ENCODE results near the gene TRNP1. TPM values are rescaled to one million over a fixed set of nuclear protein-coding genes. Genes with fewer than 3 reads are reported as not detected.

TRNP1 gene
- polyA plus RNA-seq, 3 donors, result 0.55 to 2.8 (median 0.92) TPM

DNA sequence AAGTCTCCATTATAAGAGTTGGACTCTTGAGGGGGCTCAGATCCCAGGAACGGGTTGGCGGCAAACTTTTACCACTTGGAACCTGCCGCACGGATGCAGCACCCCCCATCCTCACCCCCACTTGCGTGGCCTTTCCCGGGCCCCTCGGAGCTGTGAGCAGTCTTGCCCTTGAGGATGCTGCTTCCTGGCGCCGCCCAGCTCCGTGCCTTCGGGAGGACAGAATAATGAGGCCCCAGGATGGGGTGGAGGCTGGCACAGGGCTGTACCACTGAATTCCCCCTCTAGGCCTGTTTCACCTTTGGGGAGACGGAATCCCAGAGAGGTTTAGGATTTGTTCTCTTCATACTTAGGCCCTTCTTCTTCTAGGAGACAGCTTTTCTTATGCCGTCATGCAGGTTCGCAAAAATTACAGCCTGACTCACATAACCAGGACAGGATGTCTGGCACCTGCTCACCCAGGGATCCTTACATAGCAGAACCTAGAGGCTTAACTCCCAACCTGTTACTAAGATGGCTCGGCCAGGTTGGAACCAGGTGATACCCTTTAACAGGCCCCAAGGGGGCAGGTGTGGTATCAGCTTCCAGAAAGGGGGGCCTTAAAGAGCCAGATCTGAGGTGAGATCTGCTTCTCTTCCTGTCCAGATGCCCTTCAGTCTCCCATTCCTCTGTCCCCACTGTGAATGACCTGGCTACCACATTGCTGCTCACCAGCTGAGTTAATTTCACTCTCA is 1.5 kb downstream of the TRNP1 start:
- Histone ChIP-seq H3K4me3 (replicated peaks in 1 of 3; ENCODE audit: low read depth in 2 of 3, low read length in 3 of 3) (peak overlapping the region in 2 of 3 experiments; percentile 15 to 65), H3K27ac (ENCODE audit: low read depth in 1 of 2, low read length in 2 of 2) (no peak overlapping the region), H3K9ac (ENCODE audit: insufficient read depth, low read length, poor library complexity, severe bottlenecking) (no peak overlapping the region), H3K4me2 (replicated peaks; ENCODE audit: extremely low read depth, low read length, poor library complexity, severe bottlenecking) (peak overlapping the region; percentile 90), H3K9me3 (replicated peaks in 1 of 2; ENCODE audit: control insufficient read depth in 1 of 2, insufficient read depth in 1 of 2, low read length in 2 of 2) (peaks cover 0 to 3% of the 10 kb centered on the region in 2 donors), H3K27me3 (ENCODE audit: control insufficient read depth in 2 of 2, insufficient read depth in 2 of 2, low read length in 2 of 2) (peaks cover 28 to 56% of the 10 kb centered on the region in 2 donors), H3K79me2 (ENCODE audit: insufficient read depth, low read length) (no peaks in the 10 kb centered on the region), H3K36me3 (replicated peaks in 1 of 2; ENCODE audit: control insufficient read depth in 1 of 2, insufficient read depth in 2 of 2, low read length in 2 of 2) (no peaks in the 10 kb centered on the region), H3K4me1 (ENCODE audit: control insufficient read depth in 1 of 2, insufficient read depth in 2 of 2, low read length in 2 of 2) (peaks cover 39 to 60% of the 10 kb centered on the region in 2 donors), H2AFZ (ENCODE audit: insufficient read depth, low read depth, low read length, poor library complexity, severe bottlenecking) (peak overlapping the region; percentile 63), H4K20me1 (ENCODE audit: insufficient read depth, low read length) (no peaks in the 10 kb centered on the region)
- Mint-ChIP-seq H3K4me3 (peak overlapping the region; percentile 83 to 91), H3K9me3 (peaks cover 0 to 17% (median 6%) of the 10 kb centered on the region in 7 donors), H3K27me3 (ENCODE audit: low read depth in 3 of 3) (peaks cover 57 to 70% (median 63%) of the 10 kb centered on the region in 3 donors), H3K36me3 (peaks cover 12 to 18% of the 10 kb centered on the region in 2 donors), H3K4me1 (peaks cover 48% of the 10 kb centered on the region), H3K27ac (peak overlapping the region in 3 of 7 donors; percentile 53 to 76 (median 71))
- TF ChIP-seq, protein P1, sequence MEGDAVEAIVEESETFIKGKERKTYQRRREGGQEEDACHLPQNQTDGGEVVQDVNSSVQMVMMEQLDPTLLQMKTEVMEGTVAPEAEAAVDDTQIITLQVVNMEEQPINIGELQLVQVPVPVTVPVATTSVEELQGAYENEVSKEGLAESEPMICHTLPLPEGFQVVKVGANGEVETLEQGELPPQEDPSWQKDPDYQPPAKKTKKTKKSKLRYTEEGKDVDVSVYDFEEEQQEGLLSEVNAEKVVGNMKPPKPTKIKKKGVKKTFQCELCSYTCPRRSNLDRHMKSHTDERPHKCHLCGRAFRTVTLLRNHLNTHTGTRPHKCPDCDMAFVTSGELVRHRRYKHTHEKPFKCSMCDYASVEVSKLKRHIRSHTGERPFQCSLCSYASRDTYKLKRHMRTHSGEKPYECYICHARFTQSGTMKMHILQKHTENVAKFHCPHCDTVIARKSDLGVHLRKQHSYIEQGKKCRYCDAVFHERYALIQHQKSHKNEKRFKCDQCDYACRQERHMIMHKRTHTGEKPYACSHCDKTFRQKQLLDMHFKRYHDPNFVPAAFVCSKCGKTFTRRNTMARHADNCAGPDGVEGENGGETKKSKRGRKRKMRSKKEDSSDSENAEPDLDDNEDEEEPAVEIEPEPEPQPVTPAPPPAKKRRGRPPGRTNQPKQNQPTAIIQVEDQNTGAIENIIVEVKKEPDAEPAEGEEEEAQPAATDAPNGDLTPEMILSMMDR (IDR thresholded peaks at IDR 0.05), result no peak
- 34% methylated on average over 10 of the region's 15 CpGs for WGBS (ENCODE audit: insufficient coverage)
- intact Hi-C loops (cut with micrococcal nuclease), result loop anchor here in 1 of 2 donors (5.0 kb wide), 1 partner anchor 37 kb away; no protein-coding TSS in a partner anchor
- DNase-seq, result no peak

DNA sequence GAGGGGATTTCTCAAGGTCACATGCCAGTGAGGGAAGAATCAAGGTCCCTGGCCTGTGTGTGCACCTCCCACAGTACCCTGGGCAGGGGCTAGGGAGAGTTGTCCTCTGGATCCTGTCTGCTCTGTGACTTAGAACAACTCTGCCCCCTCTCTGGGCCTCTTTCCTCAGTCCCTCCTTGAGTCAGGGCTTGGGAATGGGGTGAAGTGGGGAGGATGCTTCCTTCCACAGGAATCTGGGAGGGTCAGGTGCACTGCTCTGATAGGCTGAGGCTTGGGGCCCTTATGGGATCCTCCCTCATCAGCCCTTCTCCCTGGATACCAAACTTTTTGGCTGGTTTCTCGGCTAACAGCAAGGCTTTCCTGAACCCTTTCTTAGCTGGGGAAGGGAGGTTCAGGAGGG is 2.5 kb downstream of the TRNP1 start:
- intact Hi-C loops (cut with micrococcal nuclease), result loop anchor here (2.0 to 5.0 kb wide), 2 partner anchors 17 to 36 kb away; partner anchors contain the start of gene TENT5B (in 2 of the 2)
- H3K4me3 Mint-ChIP-seq, result peak overlapping the region in 1 of 2 donors; percentile 91
- peaks cover 46 to 65% of the 10 kb centered on the region in 2 donors for H3K4me1 ChIP-seq (ENCODE audit: control insufficient read depth in 1 of 2, insufficient read depth in 2 of 2, low read length in 2 of 2)

More for the DNA sequence above, 2.5 kb downstream of the TRNP1 start:
- no peak overlapping the region for H3K27ac ChIP-seq (ENCODE audit: low read depth in 1 of 2, low read length in 2 of 2)
- peaks cover 49 to 59% (median 56%) of the 10 kb centered on the region in 3 donors for H3K27me3 Mint-ChIP-seq (ENCODE audit: low read depth in 3 of 3)
- peaks cover 0 to 17% (median 6%) of the 10 kb centered on the region in 7 donors for H3K9me3 Mint-ChIP-seq
- no peaks in the 10 kb centered on the region for H3K36me3 ChIP-seq (replicated peaks in 1 of 2; ENCODE audit: control insufficient read depth in 1 of 2, insufficient read depth in 2 of 2, low read length in 2 of 2)
- H2AFZ ChIP-seq (ENCODE audit: insufficient read depth, low read depth, low read length, poor library complexity, severe bottlenecking), result no peak overlapping the region
- TF ChIP-seq, protein P1 (IDR thresholded peaks at IDR 0.05), result no peak
- peaks cover 12 to 20% of the 10 kb centered on the region in 2 donors for H3K36me3 Mint-ChIP-seq
- no peak overlapping the region for H3K4me3 ChIP-seq (replicated peaks in 1 of 3; ENCODE audit: low read depth in 2 of 3, low read length in 3 of 3)
- peaks cover 28 to 48% of the 10 kb centered on the region in 2 donors for H3K27me3 ChIP-seq (ENCODE audit: control insufficient read depth in 2 of 2, insufficient read depth in 2 of 2, low read length in 2 of 2)
- peaks cover 0 to 3% of the 10 kb centered on the region in 2 donors for H3K9me3 ChIP-seq (replicated peaks in 1 of 2; ENCODE audit: control insufficient read depth in 1 of 2, insufficient read depth in 1 of 2, low read length in 2 of 2)
- no peak overlapping the region for H3K9ac ChIP-seq (ENCODE audit: insufficient read depth, low read length, poor library complexity, severe bottlenecking)
- DNase-seq, result no peak
- no peaks in the 10 kb centered on the region for H4K20me1 ChIP-seq (ENCODE audit: insufficient read depth, low read length)
- peaks cover 53% of the 10 kb centered on the region for H3K4me1 Mint-ChIP-seq
- WGBS (ENCODE audit: insufficient coverage), result 100% methylated on average over 1 of the region's 1 CpG
- no peaks in the 10 kb centered on the region for H3K79me2 ChIP-seq (ENCODE audit: insufficient read depth, low read length)
- no peak overlapping the region for H3K27ac Mint-ChIP-seq
- no peak overlapping the region for H3K4me2 ChIP-seq (replicated peaks; ENCODE audit: extremely low read depth, low read length, poor library complexity, severe bottlenecking)
